ENCODE results near the gene DERL2.

DERL2 gene

GRCh38 chr17:5513628-5514027 is 27.6 kb upstream of the DERL2 start:
- H3K4me3 ChIP-seq (ENCODE audit: low read depth, low read length), result no peak overlapping the region
- no peak for TF ChIP-seq CTCF (IDR thresholded peaks at IDR 0.05; ENCODE audit: borderline replicate concordance, insufficient read depth, low read depth, low read length)

GRCh38 chr17:5511401-5512225 is 25.6 kb upstream of the DERL2 start:
- no peak for TF ChIP-seq CTCF (IDR thresholded peaks at IDR 0.05; ENCODE audit: borderline replicate concordance, insufficient read depth, low read depth, low read length)
- H3K4me3 ChIP-seq (ENCODE audit: low read depth, low read length), result no peak overlapping the region

- H3K4me3 ChIP-seq (ENCODE audit: low read depth, low read length), result no peak overlapping the region
- TF ChIP-seq CTCF (IDR thresholded peaks at IDR 0.05; ENCODE audit: borderline replicate concordance, insufficient read depth, low read depth, low read length), result no peak
Observed at GRCh38 chr17:5510771-5511170, 24.8 kb upstream of the DERL2 start.

- no peak overlapping the region for H3K4me3 ChIP-seq (ENCODE audit: low read depth, low read length)
- TF ChIP-seq CTCF (IDR thresholded peaks at IDR 0.05; ENCODE audit: borderline replicate concordance, insufficient read depth, low read depth, low read length), result no peak
Observed at GRCh38 chr17:5509482-5509881, 23.5 kb upstream of the DERL2 start.

- no peak for TF ChIP-seq CTCF (IDR thresholded peaks at IDR 0.05; ENCODE audit: borderline replicate concordance, insufficient read depth, low read depth, low read length)
- no peak overlapping the region for H3K4me3 ChIP-seq (ENCODE audit: low read depth, low read length)
Observed at GRCh38 chr17:5508810-5509209, 22.8 kb upstream of the DERL2 start.

GRCh38 chr17:5506307-5506706 is 20.3 kb upstream of the DERL2 start:
- no peak overlapping the region for H3K4me3 ChIP-seq (ENCODE audit: low read depth, low read length)
- TF ChIP-seq CTCF (IDR thresholded peaks at IDR 0.05; ENCODE audit: borderline replicate concordance, insufficient read depth, low read depth, low read length), result no peak

GRCh38 chr17:5502552-5502951 is 16.6 kb upstream of the DERL2 start:
- H3K4me3 ChIP-seq (ENCODE audit: low read depth, low read length), result no peak overlapping the region
- TF ChIP-seq CTCF (IDR thresholded peaks at IDR 0.05; ENCODE audit: borderline replicate concordance, insufficient read depth, low read depth, low read length), result no peak

All from GM12875 (cell line).